Muscle layer of colon (tissue), 2 donors: ENCODE data around the gene RCBTB2.

Experiments used
- H3K27ac ChIP-seq: one replicate; pipeline ENCODE4 v1.7.0; 2013; ENCODE audit warnings: low read depth, mild to moderate bottlenecking, low read length, moderate library complexity
- H3K27me3 ChIP-seq, 2 donors: one replicate each; pipeline ENCODE4 v1.7.0; 2013; ENCODE audit warnings: low read length in 2 of 2, mild to moderate bottlenecking in 2 of 2; ENCODE audit not compliant: insufficient read depth in 2 of 2, control insufficient read depth in 1 of 2
- H3K36me3 ChIP-seq: one replicate; pipeline ENCODE4 v1.7.0; 2013; ENCODE audit warnings: mild to moderate bottlenecking, low read length; ENCODE audit not compliant: insufficient read depth
- H3K4me1 ChIP-seq: one replicate; pipeline ENCODE4 v1.7.0; 2013; ENCODE audit warnings: mild to moderate bottlenecking, low read length; ENCODE audit not compliant: insufficient read depth
- H3K4me3 ChIP-seq, 2 donors: one replicate each; pipeline ENCODE4 v1.7.0; 2013; ENCODE audit warnings: low read length in 2 of 2, low read depth in 1 of 2, mild to moderate bottlenecking in 1 of 2, moderate library complexity in 1 of 2
- H3K9ac ChIP-seq: one replicate; pipeline ENCODE4 v1.7.0; 2013; ENCODE audit warnings: low read length
- H3K9me3 ChIP-seq: one replicate; pipeline ENCODE4 v1.7.0; 2013; ENCODE audit warnings: mild to moderate bottlenecking, low read length
- donor health status: abdominal sarcoma.
- donor health status: Adenocarcinoma of cecum.

The RCBTB2 gene

DNA sequence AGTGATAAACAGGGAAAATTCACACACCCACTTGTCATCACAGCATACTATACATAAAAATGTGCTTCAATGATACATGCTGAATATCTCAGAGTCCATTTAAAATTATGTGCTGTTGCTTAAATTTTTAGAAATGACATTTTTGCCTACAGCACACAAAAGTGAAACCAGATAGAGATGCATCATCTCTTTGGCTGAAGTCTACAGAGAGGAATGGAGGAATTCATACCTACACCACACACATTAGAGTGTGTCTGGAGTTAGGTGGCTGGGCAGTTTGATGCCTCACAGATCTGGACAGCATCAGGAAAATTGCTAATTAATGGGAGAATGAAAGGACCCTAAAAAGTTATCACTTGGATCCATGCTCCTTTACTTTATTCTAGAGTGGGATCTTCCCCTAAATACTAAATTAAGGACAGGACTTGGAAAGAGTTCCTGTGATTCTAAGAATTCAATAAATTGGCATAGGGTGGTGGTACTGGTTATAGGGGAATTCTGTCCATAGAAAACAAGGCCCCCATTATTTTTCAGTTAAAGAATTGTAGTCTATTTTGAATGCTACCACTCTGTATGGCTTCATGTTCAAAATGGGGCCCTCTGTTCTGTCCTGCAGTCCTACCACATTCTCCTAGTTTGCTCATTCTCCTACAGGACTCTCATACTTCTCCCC lies 41.3 kb downstream of the RCBTB2 start:
- Histone ChIP-seq H3K36me3 (no peaks in the 10 kb centered on the region), H3K4me1 (peaks cover 6% of the 10 kb centered on the region), H3K27me3 (no peaks in the 10 kb centered on the region), H3K9ac (no peak overlapping the region), H3K9me3 (no peaks in the 10 kb centered on the region), H3K4me3 (no peak overlapping the region), H3K27ac (no peak overlapping the region)

DNA sequence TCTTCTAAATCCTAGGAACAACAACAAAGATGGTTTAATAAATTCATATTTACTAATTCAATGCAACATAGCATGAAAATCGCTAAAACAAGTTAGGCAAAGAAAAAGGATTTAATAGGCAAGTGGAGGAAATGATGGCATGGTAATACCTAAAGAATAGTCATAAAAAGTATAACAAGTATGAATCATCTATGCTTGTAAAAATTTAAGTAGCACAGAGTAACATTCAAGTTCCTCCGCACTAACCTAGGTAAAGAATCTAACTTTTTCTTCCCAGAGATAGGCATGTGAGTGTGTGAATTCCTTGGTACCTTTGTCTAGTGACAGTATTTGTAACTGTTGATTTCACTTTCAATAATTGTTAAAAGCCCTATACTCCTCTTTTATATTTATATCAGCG lies 42.6 kb downstream of the RCBTB2 start:
- Histone ChIP-seq H3K36me3 (no peaks in the 10 kb centered on the region), H3K9ac (no peak overlapping the region), H3K4me3 (no peak overlapping the region), H3K9me3 (no peaks in the 10 kb centered on the region), H3K27me3 (no peaks in the 10 kb centered on the region), H3K4me1 (peaks cover 6% of the 10 kb centered on the region), H3K27ac (no peak overlapping the region)

DNA sequence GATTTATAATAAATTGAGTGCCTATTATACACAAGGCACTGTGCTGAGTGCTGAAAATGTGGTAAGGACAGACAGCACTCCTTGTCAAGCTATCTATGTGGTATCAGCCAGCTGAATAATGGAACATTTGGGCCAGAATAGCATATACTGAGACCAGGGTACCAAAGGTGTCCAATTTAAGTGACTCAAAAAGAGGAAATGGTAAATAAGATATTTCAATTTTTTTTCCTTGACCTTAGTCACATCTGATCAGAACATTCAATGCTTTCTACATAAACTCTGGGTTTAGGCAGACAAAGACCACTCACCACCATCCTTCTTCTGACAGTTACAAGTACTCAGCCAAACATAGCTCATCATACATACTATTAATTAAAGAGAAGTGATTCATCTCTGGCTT lies 43.2 kb downstream of the RCBTB2 start:
- H3K27ac ChIP-seq, result no peak overlapping the region

DNA sequence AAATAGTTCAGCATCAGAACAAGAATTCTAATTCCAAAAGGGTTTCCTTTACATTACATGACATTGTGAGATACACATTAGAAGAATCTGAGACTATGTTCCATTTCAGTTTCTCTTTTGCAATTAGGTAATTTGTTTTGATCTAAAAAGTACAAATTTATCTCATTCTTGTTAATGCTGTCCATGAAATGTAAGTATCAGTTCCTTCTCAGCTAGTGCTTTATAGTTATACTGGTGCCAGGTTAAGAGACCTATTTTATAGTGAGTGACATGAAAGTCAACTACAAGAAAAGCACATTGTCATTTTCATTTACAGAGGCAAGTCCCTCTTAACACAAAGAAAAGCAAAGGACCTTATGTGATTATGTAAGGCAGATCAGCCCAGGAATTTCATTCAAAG lies 43.9 kb downstream of the RCBTB2 start:
- no peak overlapping the region for H3K27ac ChIP-seq

More for the DNA sequence above, 43.2 kb downstream of the RCBTB2 start:
- H3K27me3 ChIP-seq, result no peaks in the 10 kb centered on the region
- no peak overlapping the region for H3K4me3 ChIP-seq
- H3K9ac ChIP-seq, result no peak overlapping the region
- H3K4me1 ChIP-seq, result peaks cover 6% of the 10 kb centered on the region
- H3K36me3 ChIP-seq, result no peaks in the 10 kb centered on the region
- no peaks in the 10 kb centered on the region for H3K9me3 ChIP-seq

DNA sequence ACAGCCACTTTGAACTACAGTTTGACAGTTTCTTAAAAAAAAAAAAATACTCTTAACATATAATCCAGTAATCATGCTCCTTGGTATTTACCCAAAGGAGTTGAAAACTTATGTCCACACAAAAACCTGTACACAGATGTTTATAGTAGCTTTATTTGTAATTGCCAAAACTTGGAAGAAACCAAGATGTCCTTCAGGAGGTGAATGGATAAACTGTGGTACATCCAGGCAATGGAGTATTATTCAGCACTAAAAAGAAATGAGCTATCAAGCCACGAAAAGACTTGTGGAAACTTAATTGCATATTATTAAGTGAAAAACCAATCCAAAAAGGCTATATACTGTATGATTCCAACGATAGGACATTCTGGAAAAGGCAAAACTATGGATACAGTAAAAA lies 44.9 kb downstream of the RCBTB2 start:
- H3K36me3 ChIP-seq, result no peaks in the 10 kb centered on the region
- H3K9me3 ChIP-seq, result no peaks in the 10 kb centered on the region
- H3K9ac ChIP-seq, result no peak overlapping the region
- no peak overlapping the region for H3K27ac ChIP-seq
- no peaks in the 10 kb centered on the region for H3K27me3 ChIP-seq
- H3K4me1 ChIP-seq, result peaks cover 6% of the 10 kb centered on the region
- no peak overlapping the region for H3K4me3 ChIP-seq

More for the DNA sequence above, 43.9 kb downstream of the RCBTB2 start:
- H3K36me3 ChIP-seq, result no peaks in the 10 kb centered on the region
- H3K27me3 ChIP-seq, result no peaks in the 10 kb centered on the region
- no peaks in the 10 kb centered on the region for H3K9me3 ChIP-seq
- no peak overlapping the region for H3K4me3 ChIP-seq
- peaks cover 6% of the 10 kb centered on the region for H3K4me1 ChIP-seq
- H3K9ac ChIP-seq, result no peak overlapping the region

DNA sequence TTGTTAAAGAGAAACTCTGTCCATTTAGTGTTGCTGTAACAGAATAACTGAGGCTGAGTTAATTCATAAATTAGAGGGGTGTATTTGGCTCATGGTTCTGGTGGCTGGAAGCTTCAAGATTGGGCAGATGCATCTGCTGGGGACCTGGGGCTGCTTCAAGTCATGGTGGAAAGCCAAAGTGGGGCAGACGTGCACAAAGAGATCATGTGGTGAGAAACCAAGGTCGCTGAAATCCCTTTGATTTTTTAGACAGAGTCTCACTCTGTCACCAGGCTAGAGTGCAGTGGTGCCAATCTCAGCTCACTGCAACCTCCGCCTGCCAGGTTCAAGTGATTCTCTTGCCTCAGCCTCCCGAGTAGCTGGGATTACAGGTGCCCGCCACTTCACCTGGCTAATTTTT lies 46.0 kb downstream of the RCBTB2 start:
- Histone ChIP-seq H3K27me3 (no peaks in the 10 kb centered on the region), H3K9ac (no peak overlapping the region), H3K36me3 (no peaks in the 10 kb centered on the region), H3K9me3 (no peaks in the 10 kb centered on the region), H3K4me3 (no peak overlapping the region), H3K27ac (no peak overlapping the region), H3K4me1 (peaks cover 4% of the 10 kb centered on the region)

DNA sequence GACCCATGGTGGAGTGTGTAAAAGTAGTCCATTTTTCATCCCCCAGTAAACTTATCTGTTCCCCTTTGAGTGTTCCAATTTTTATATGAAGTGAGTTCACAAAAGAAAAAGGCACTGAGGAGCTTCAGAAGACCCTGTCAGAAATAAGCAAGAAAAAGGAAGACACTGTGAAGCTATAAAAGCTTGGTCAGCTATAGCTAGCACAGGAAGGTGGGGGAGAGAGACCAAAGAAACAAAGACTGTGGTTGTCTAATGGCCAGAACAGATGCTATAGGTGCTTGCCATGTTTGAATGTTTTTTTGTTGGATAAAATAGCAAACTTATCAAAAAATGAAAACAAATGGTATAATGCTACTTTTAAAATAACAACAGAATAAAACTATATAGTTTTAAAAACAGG lies 46.5 kb downstream of the RCBTB2 start:
- Histone ChIP-seq H3K27me3 (no peaks in the 10 kb centered on the region), H3K4me3 (no peak overlapping the region), H3K9ac (no peak overlapping the region), H3K27ac (no peak overlapping the region), H3K4me1 (no peaks in the 10 kb centered on the region), H3K9me3 (no peaks in the 10 kb centered on the region), H3K36me3 (no peaks in the 10 kb centered on the region)

DNA sequence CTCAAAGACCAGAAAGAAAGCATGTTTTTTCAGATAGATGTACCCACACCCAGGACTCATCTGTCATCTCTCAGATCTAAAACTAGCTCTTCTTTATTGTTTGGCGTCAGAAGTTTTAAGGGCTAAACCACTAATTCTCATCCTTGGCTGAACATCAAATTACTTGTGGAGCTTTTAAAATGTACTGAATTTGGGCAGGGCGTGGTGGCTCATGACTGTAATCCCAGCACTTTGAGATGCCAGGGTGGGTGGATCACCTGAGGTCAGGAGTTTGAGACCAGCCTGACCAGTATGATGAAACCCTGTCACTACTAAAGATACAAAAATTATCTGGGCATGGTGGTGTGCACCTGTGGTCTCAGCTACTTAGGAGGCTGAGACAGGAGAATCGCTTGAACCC lies 47.4 kb downstream of the RCBTB2 start:
- H3K27ac ChIP-seq, result no peak overlapping the region
- no peak overlapping the region for H3K4me3 ChIP-seq
- no peaks in the 10 kb centered on the region for H3K4me1 ChIP-seq
- H3K9ac ChIP-seq, result no peak overlapping the region
- H3K27me3 ChIP-seq, result no peaks in the 10 kb centered on the region
- no peaks in the 10 kb centered on the region for H3K9me3 ChIP-seq
- no peaks in the 10 kb centered on the region for H3K36me3 ChIP-seq

DNA sequence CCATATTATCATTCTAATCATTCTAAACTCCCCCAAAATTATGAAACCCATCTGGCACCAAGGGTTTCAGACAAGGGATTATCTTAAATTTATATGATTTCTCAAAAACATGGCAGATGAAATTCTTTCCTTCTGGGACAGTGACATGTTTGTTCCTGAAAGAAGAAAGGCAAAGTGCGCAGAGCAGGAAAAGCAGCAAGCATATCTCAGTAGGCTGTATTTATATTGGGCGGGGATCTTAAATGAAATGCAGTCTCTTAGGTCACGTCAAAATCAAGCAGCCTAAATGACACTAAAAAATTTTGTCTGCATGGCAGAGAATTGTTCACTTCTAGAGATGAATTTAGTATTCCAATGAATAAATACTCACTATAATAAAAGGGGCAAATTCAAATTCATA lies 49.3 kb downstream of the RCBTB2 start:
- Histone ChIP-seq H3K36me3 (peaks cover 4% of the 10 kb centered on the region), H3K4me1 (no peaks in the 10 kb centered on the region), H3K27ac (no peak overlapping the region), H3K9me3 (no peaks in the 10 kb centered on the region), H3K4me3 (no peak overlapping the region), H3K9ac (no peak overlapping the region), H3K27me3 (no peaks in the 10 kb centered on the region)

DNA sequence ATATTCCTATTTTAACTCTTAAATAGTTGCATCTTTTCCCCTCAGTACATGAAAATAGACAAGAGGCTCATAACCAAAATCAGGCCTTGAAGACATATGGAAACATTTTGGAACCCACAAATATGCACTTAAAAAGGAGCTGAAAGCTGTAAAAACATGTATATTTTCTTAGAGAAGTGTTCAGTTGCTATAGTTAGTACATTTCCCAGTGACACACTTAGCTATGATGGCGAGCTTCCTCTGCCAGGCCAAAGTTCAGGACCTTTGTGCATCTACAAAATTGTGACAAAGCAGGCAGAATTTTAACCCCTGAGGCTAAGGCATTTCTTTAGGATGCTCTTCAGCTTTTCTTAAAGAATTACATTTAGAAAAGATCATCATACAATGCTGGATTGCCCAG lies 54.5 kb downstream of the RCBTB2 start:
- no peak overlapping the region for H3K4me3 ChIP-seq
- no peaks in the 10 kb centered on the region for H3K9me3 ChIP-seq
- H3K27ac ChIP-seq, result no peak overlapping the region
- peaks cover 4% of the 10 kb centered on the region for H3K36me3 ChIP-seq
- no peaks in the 10 kb centered on the region for H3K27me3 ChIP-seq
- H3K9ac ChIP-seq, result no peak overlapping the region
- H3K4me1 ChIP-seq, result no peaks in the 10 kb centered on the region

DNA sequence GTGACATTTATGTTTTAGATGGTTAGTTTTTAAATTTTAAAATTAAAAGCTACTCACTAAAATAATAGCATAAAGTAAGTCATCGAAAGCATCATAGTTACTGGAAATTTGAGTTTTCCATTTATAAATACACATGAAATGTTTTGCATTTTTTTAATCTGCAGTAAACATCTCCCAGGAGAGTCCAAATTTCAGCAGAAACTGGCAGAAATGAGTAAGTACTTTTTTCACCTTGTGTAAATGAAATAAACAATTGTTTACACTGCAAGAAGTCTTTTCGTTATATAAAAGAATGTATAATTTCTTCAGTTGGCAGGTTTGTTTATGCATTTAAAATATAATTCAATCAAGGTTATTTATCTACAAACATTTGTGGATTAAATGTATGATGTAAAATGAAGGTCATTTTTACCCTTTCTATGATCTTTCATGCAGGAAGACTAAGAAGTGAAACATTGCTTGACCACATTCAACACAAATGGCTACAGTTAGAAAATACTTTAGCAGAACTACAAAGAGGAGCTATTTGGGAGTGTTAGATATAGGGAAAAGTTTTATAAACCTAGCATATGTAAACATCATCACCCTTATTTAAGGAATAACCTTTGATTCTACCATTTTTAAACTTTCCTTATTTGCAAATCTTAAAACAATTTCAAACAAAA lies 55.6 kb downstream of the RCBTB2 start:
- H3K27me3 ChIP-seq, result no peaks in the 10 kb centered on the region
- no peak overlapping the region for H3K27ac ChIP-seq
- H3K4me1 ChIP-seq, result no peaks in the 10 kb centered on the region
- peaks cover 4% of the 10 kb centered on the region for H3K36me3 ChIP-seq
- no peaks in the 10 kb centered on the region for H3K9me3 ChIP-seq
- no peak overlapping the region for H3K4me3 ChIP-seq
- H3K9ac ChIP-seq, result no peak overlapping the region

DNA sequence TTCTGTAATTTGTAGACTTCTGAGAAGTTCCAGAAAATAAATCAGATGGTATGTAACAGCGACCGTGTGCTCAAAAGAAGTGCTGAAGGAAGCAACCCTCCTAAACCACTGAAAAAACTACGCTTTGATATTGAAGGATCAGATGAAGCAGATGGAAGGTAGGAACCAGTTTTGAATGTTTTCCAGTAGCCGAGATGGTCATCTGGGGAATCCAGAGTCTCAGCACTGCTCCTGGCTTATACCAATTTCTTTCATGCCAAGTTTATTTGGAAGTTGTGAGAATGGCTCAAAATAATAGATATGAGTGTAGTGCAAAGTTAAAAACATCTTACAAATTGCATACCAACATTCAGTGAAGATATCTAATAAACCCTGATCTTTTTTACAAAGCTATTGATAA lies 56.2 kb downstream of the RCBTB2 start:
- H3K4me1 ChIP-seq, result no peaks in the 10 kb centered on the region
- peaks cover 4% of the 10 kb centered on the region for H3K36me3 ChIP-seq
- H3K27me3 ChIP-seq, result no peaks in the 10 kb centered on the region
- no peak overlapping the region for H3K27ac ChIP-seq
- no peaks in the 10 kb centered on the region for H3K9me3 ChIP-seq
- no peak overlapping the region for H3K9ac ChIP-seq
- no peak overlapping the region for H3K4me3 ChIP-seq
